ENCODE data around the gene PRDX4. TPM values are rescaled to one million over a fixed set of nuclear protein-coding genes. Genes with fewer than 3 reads are reported as not detected.
A peak's percentile ranks its signal among the peaks of the same experiment; 100 is the strongest.
"Not testable (repeated sequence)": the region's sequence is repeated elsewhere in the genome, so short reads cannot be mapped to it uniquely, and the experiment has no call there.

Gene PRDX4
- polyA plus RNA-seq, 1 experiment = 168 TPM

GRCh38 chrX:23670528-23670927 lies 3.2 kb downstream of the PRDX4 start:
- TF ChIP-seq CTCF (IDR thresholded peaks at IDR 0.05; ENCODE audit: insufficient read depth, low read depth, low read length) = no peak
- ChIA-PET POLR2A (no interaction called here), CTCF (no interaction called here)
- no peak for DNase-seq (ENCODE audit: low read depth)
- Histone ChIP-seq H3K27me3 (ENCODE audit: control insufficient read depth, insufficient read depth, low read length) (no peaks in the 10 kb centered on the region), H3K36me3 (ENCODE audit: control insufficient read depth, insufficient read depth, low read length) (no peaks in the 10 kb centered on the region), H3K4me3 (ENCODE audit: low read depth, low read length) (no peak overlapping the region)

GRCh38 chrX:23673108-23673507 lies 5.8 kb downstream of the PRDX4 start:
- no peaks in the 10 kb centered on the region for H3K36me3 ChIP-seq (ENCODE audit: control insufficient read depth, insufficient read depth, low read length)
- no peak overlapping the region for H3K4me3 ChIP-seq (ENCODE audit: low read depth, low read length)
- CTCF ChIA-PET = no interaction called here
- H3K27me3 ChIP-seq (ENCODE audit: control insufficient read depth, insufficient read depth, low read length) = no peaks in the 10 kb centered on the region
- POLR2A ChIA-PET = no interaction called here
- TF ChIP-seq CTCF (IDR thresholded peaks at IDR 0.05; ENCODE audit: insufficient read depth, low read depth, low read length) = no peak
- no peak for DNase-seq (ENCODE audit: low read depth)

GRCh38 chrX:23676486-23676885 lies 9.2 kb downstream of the PRDX4 start:
- H3K36me3 ChIP-seq (ENCODE audit: control insufficient read depth, insufficient read depth, low read length); CTCF ChIA-PET; DNase-seq (ENCODE audit: low read depth); H3K4me3 ChIP-seq (ENCODE audit: low read depth, low read length); H3K27me3 ChIP-seq (ENCODE audit: control insufficient read depth, insufficient read depth, low read length); POLR2A ChIA-PET: not testable (repeated sequence)

GRCh38 chrX:23692166-23692565 lies 24.9 kb downstream of the PRDX4 start:
- DNase-seq (ENCODE audit: low read depth) = no peak
- no peak for TF ChIP-seq CTCF (IDR thresholded peaks at IDR 0.05; ENCODE audit: insufficient read depth, low read depth, low read length)
- Histone ChIP-seq H3K36me3 (ENCODE audit: control insufficient read depth, insufficient read depth, low read length) (no peaks in the 10 kb centered on the region), H3K27me3 (ENCODE audit: control insufficient read depth, insufficient read depth, low read length) (no peaks in the 10 kb centered on the region), H3K4me3 (ENCODE audit: low read depth, low read length) (no peak overlapping the region)
- CTCF ChIA-PET = interaction anchor here (2.6 to 8.6 kb wide), 2 partner anchors 90 to 209 kb away, joined by 7 to 76 read pairs; no protein-coding TSS in a partner anchor
- POLR2A ChIA-PET = no interaction called here

GRCh38 chrX:23694606-23695005 lies 27.3 kb downstream of the PRDX4 start:
- POLR2A ChIA-PET = no interaction called here
- no peaks in the 10 kb centered on the region for H3K27me3 ChIP-seq (ENCODE audit: control insufficient read depth, insufficient read depth, low read length)
- no peaks in the 10 kb centered on the region for H3K36me3 ChIP-seq (ENCODE audit: control insufficient read depth, insufficient read depth, low read length)
- no peak overlapping the region for H3K4me3 ChIP-seq (ENCODE audit: low read depth, low read length)
- CTCF ChIA-PET = interaction anchor here (0.7 to 8.6 kb wide), 6 partner anchors 9 to 360 kb away, joined by 3 to 76 read pairs (median 4); partner anchors contain the start of gene EIF2S3
- peak; percentile 41 for TF ChIP-seq CTCF (IDR thresholded peaks at IDR 0.05; ENCODE audit: insufficient read depth, low read depth, low read length)
- DNase-seq (ENCODE audit: low read depth) = no peak

GRCh38 chrX:23699636-23700194 lies 32.4 kb downstream of the PRDX4 start:
- peaks cover 3% of the 10 kb centered on the region for H3K36me3 ChIP-seq (ENCODE audit: control insufficient read depth, insufficient read depth, low read length)
- no peak for TF ChIP-seq CTCF (IDR thresholded peaks at IDR 0.05; ENCODE audit: insufficient read depth, low read depth, low read length)
- CTCF ChIA-PET = interaction anchor here (1.5 kb wide), 1 partner anchor 202 kb away, joined by 13 read pairs; no protein-coding TSS in a partner anchor
- POLR2A ChIA-PET = no interaction called here
- no peak overlapping the region for H3K4me3 ChIP-seq (ENCODE audit: low read depth, low read length)
- H3K27me3 ChIP-seq (ENCODE audit: control insufficient read depth, insufficient read depth, low read length) = no peaks in the 10 kb centered on the region
- no peak for DNase-seq (ENCODE audit: low read depth)

Measured in BJ (cell line).